Dedifferentiated amniotic fluid mesenchymal stem cell (primary cell): Measurements from ENCODE around the gene BST2.

Experiments
- DNase-seq: peaks from one replicate; pipeline ENCODE4 v3.0.0-alpha.2; 2016; ENCODE audit errors: extremely low spot score

Gene BST2

DNA sequence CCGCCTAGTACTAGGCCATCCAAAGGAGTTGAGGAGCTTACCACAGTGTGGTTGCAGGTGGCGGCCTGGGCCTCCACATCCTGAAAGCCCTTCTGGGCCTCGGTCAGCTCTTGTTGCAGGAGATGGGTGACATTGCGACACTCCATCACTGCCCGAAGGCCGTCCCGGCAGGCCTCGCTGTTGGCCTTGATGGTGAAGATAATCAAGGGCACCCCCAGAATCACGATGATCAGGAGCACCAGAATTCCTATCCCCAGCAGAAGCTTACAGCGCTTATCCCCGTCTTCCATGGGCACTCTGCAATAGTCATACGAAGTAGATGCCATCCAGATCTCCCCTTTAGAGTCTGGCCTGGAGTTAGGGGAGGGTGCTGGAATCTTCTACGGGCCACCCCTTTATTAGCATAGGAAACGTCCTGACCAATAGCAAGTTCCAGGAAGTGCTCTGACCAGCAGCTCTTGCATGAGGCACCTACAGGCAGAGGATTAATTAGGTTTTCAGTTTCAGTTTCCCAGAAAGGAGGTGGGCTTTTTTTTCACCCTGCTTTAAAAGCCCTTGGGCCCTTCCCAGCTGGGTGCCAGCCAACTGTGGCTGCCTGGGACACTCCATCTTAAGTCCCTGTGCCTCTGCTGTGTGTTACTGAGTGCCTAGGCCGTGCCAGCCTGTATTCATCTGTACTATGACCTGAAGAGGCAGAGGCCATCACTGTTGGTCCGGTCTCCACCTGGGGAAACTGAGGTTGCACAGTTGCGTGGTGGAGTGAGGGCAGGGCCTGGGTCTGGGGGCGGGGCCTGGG lies at the start of gene BST2:
Gene BST2 (minus strand): TSS at position 381 of the 796 bp plus-strand sequence. CDS start 55 bp downstream, at position 326.
- no peak for DNase-seq

DNA sequence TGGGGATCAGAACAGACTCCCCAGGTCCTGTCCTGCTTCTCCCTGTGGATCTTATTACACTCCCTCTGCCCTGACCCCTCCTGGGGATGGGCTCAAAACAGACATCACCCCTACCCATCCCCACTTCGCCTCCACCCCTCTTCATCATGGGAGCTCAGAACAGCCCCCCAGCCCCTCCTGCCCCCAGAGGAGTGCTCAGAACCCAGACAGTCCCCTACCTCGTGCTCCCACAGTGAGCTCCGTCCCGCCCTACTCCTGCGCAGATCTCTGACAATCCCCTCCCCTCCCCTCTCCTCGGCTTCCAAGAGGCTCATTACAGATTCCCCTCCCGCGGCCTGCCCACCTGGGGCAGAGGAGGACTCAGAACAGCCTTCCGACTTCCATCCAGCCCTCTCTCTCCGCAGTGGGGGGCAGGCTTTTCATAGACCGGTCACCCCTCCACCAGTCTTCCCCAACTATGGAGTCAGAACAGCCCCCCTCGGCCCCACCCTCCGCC lies 49.2 kb upstream of the BST2 start:
- DNase-seq: no peak

DNA sequence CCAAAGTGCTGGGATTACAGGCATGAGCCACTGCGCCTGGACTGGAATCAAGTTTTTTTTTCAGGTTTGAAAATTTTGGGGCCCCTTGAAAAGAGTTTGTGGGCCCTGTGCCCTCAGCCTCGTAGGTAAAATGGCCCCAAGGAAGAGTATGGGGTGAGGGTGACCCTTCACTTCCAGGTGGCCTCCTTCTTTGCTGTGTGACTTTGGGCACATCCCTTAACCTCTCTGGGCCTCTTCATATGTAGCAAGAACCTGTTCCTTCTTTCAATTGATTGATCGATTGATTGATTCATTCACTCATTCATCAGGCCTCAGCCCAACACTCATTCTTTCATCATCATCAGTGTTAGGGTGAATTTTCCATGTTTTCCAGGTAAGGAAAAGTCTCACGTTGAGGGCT lies 46.4 kb upstream of the BST2 start:
- DNase-seq: no peak

- DNase-seq: no peak
These were observed 45.0 kb upstream of the BST2 start for GRCh38 chr19:17450264-17451075.

GRCh38 chr19:17448131-17448967 lies 42.9 kb upstream of the BST2 start, which contains the start of gene TMEM221:
TSS of gene TMEM221 (minus strand) at chr19:17448668. CDS start at chr19:17448462, 206 bp downstream.
- peak; percentile 23 for DNase-seq

DNA sequence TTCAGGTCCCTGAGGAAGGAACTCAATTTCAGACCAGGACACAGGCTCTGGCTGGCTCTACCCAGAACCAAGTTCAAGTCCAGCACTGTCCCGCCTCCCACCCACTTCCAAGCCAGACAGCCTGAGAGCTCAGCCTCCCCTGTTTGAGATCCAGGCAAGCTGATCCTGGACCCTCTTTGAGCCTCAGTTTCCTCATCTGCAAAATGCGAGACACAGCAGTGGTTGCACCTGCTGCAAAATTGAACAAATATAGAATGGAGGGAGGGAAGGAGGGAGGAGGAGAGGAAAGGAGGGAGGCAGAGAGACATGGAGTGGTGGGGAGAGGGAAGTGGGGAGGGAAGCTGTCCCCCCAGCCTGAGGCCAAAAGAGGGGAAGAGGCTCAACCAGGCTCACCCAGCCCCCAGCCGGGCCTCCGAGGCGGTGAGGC lies 42.3 kb upstream of the BST2 start:
- no peak for DNase-seq

- DNase-seq: no peak
These were observed 40.2 kb upstream of the BST2 start for GRCh38 chr19:17445526-17446165.

- DNase-seq: no peak
These were observed 36.0 kb upstream of the BST2 start for GRCh38 chr19:17441241-17442021.

DNA sequence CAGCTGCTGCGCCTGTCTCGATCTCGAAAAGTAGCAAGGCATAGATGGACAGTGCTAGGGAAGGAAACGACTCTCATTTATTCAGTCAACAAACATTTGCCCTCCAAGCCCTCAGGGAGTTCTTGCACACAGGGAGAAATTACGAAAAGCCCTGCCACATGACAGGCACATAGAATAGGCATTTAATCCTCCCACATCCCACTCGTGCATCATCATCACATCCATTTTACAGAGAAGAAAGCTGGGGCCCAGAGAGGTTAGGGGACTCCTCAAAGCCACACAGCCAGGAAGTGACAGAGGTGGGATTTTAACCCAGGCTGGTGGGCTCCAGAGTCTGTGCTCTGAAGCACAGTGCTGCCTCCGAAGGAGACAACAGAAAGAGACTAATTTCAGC lies 31.4 kb upstream of the BST2 start:
- no peak for DNase-seq

- DNase-seq: no peak
These were observed 30.9 kb upstream of the BST2 start for GRCh38 chr19:17436094-17436873.

DNA sequence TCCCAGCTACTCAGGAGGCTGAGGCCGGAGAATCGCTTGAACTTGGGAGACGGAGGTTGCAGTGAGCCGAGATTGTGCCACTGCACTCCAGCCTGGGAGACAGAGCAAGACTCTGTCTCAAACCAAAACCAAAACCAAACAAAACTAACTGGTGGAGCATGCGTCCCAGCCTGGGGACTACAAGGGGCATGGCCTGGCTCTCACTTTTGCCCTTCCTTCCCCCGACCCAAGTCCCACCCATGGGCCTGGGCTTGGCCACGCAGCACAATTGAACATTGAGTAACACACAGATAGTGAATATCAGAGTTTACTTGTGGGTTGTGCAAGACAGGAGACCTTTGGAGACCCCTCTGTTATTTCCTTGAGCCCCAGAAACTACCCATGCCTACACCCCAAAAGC lies 29.8 kb upstream of the BST2 start:
- DNase-seq: no peak

GRCh38 chr19:17431417-17431816 lies 26.0 kb upstream of the BST2 start:
- DNase-seq: no peak

DNA sequence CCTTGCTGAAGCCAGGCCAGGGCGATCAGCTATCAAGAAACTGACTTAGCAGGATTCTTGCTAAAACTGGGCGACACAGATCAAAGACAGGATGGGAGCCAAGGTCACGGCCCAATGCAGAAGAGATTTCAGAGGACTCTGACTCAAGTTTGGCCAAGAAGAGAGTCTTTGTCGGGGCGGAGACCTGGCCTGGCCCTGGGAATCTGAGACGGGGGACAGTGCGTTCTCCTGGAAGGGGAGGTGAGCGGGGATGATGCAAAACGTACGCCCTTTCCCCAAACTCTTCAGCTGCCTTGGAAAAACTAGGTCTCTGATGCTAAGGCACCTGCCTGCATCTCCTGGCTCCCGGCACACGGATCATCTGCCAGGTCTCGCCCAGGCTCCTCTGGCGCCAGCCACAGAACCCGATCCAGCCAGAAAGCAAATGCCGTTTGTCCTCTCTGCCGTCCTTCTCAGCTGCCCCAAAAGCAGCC lies 24.2 kb upstream of the BST2 start:
- no peak for DNase-seq

DNA sequence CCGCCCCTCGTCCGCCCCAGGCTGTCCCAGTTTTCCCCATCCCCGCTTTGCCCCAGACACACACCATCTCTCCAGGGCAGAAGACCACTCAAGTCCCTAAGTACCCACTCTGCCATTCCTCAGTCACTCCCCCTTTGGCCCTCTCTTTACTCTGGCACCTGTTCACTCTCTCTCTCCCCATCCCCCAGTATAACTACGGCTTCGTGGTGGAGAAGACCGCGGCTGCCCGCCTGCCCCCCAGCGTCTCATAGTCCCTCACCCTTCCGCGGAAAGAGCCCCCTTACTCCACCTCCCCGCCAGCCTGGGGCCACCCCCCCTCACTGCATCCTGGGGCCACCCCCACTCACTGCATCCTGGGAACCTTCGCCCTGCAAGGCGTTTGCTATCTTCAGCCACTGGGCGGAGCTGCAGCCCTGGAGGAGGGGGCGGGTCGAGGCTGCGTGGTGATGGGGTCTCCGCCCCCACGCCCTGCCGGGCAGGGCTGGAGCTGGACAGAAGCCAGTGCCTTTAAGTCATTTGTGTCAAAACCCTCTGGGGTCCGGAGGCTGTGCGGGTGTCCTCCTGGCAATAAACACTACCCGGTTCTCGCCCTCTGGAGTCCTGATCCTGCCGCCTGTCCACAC lies 19.4 kb upstream of the BST2 start:
- DNase-seq: no peak

- DNase-seq: no peak
These were observed 18.2 kb upstream of the BST2 start for GRCh38 chr19:17423429-17424208.

DNA sequence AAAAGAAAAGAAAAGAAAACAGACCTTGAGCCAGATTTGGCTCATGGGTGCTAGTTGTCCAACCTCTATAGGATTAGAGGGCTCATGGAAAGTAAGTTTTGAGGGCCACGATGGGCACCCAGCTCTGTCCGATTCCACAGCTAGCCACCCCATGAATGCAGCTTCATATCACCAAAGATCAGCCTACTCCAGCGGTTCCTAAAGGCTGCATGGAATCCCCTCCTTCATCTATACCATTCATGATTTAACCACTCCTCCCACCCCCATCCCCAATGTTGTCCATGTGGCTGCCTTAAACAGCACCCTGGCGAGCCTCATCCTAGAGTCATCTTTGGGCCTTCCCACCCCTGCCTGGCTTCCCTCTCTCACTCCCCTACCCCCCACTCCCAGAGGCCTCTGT lies 16.5 kb upstream of the BST2 start:
- DNase-seq: no peak

- no peak for DNase-seq
These were observed 15.1 kb upstream of the BST2 start for GRCh38 chr19:17420475-17420924.
